ENCODE results near the gene CD160.

DNA sequence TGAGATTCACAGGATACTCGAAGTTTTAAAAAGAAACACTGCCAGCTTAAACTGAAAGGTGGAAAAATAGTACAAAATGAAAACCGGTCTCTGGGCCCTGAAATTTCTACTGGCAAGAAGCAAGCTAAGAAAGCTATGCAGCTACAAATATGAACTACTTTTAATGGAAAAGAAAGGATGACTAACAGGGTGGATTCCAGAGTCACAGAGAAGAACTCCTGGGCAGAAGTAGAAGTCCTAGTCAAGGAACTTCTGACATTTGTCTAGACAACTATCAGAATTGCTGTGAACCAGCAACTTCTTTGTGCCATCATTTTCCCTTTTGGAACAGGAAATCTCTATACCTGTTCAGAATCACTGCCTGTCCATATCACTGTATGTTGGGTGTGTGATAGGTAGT lies 38.1 kb downstream of the CD160 start:
- TF ChIP-seq, protein P1, sequence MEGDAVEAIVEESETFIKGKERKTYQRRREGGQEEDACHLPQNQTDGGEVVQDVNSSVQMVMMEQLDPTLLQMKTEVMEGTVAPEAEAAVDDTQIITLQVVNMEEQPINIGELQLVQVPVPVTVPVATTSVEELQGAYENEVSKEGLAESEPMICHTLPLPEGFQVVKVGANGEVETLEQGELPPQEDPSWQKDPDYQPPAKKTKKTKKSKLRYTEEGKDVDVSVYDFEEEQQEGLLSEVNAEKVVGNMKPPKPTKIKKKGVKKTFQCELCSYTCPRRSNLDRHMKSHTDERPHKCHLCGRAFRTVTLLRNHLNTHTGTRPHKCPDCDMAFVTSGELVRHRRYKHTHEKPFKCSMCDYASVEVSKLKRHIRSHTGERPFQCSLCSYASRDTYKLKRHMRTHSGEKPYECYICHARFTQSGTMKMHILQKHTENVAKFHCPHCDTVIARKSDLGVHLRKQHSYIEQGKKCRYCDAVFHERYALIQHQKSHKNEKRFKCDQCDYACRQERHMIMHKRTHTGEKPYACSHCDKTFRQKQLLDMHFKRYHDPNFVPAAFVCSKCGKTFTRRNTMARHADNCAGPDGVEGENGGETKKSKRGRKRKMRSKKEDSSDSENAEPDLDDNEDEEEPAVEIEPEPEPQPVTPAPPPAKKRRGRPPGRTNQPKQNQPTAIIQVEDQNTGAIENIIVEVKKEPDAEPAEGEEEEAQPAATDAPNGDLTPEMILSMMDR (conservative IDR thresholded peaks at IDR 0.05; ENCODE audit: low read depth in 2 of 2), result no peak
- TF ChIP-seq EZH2 (IDR thresholded peaks at IDR 0.05; ENCODE audit: low read depth, unreplicated experiment) (no peak), JUNB (IDR thresholded peaks at IDR 0.05; ENCODE audit: unreplicated experiment) (no peak), POLR2AphosphoS5 (IDR thresholded peaks at IDR 0.05; ENCODE audit: low read depth) (no peak), EZH2phosphoT487 (IDR thresholded peaks at IDR 0.05; ENCODE audit: unreplicated experiment) (no peak), ZNF331 (CRISPR knock-in tag; IDR thresholded peaks at IDR 0.05; ENCODE audit: low read depth) (no peak), CREB1 (CRISPR knock-in tag; IDR thresholded peaks at IDR 0.05; ENCODE audit: low read depth) (no peak), ZNF114 (CRISPR knock-in tag; IDR thresholded peaks at IDR 0.05) (no peak)
- TF ChIP-seq, protein P2, sequence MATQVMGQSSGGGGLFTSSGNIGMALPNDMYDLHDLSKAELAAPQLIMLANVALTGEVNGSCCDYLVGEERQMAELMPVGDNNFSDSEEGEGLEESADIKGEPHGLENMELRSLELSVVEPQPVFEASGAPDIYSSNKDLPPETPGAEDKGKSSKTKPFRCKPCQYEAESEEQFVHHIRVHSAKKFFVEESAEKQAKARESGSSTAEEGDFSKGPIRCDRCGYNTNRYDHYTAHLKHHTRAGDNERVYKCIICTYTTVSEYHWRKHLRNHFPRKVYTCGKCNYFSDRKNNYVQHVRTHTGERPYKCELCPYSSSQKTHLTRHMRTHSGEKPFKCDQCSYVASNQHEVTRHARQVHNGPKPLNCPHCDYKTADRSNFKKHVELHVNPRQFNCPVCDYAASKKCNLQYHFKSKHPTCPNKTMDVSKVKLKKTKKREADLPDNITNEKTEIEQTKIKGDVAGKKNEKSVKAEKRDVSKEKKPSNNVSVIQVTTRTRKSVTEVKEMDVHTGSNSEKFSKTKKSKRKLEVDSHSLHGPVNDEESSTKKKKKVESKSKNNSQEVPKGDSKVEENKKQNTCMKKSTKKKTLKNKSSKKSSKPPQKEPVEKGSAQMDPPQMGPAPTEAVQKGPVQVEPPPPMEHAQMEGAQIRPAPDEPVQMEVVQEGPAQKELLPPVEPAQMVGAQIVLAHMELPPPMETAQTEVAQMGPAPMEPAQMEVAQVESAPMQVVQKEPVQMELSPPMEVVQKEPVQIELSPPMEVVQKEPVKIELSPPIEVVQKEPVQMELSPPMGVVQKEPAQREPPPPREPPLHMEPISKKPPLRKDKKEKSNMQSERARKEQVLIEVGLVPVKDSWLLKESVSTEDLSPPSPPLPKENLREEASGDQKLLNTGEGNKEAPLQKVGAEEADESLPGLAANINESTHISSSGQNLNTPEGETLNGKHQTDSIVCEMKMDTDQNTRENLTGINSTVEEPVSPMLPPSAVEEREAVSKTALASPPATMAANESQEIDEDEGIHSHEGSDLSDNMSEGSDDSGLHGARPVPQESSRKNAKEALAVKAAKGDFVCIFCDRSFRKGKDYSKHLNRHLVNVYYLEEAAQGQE (IDR thresholded peaks at IDR 0.05; ENCODE audit: unreplicated experiment), result no peak
- TF ChIP-seq, protein P3, sequence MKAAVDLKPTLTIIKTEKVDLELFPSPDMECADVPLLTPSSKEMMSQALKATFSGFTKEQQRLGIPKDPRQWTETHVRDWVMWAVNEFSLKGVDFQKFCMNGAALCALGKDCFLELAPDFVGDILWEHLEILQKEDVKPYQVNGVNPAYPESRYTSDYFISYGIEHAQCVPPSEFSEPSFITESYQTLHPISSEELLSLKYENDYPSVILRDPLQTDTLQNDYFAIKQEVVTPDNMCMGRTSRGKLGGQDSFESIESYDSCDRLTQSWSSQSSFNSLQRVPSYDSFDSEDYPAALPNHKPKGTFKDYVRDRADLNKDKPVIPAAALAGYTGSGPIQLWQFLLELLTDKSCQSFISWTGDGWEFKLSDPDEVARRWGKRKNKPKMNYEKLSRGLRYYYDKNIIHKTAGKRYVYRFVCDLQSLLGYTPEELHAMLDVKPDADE (IDR thresholded peaks at IDR 0.05), result no peak
